ENCODE data around the gene TAF1. TPM values are rescaled to one million over a fixed set of nuclear protein-coding genes. Genes with fewer than 3 reads are reported as not detected.

TAF1 gene
- total RNA-seq, 4 donors from 2014 or later, result 13.2 to 21.7 (median 19.1) TPM

DNA sequence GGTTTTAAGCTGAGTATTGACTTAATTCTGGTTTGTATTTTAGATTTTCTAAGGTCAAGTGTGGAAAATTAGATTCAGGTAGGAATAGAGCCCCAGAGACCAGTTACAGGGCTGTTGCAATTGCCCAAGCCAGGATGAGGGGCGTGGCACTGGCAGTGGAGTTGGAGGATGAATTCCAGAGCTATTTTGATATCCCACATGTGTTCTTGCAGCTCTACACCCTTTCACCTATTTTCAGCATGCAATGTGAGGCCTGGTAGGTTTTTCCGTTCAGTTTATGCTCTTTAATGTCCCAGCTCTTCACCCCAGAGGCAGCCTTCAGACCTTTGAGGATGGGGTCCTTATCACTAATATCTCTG is 148.9 kb downstream of the TAF1 start:
- peak; percentile 93 to 100 for ATAC-seq
- intact Hi-C loops (cut with DNase I; ENCODE audit: low total_unique reads), result loop anchor here (1.0 kb wide), 1 partner anchor 17 kb away; no protein-coding TSS in a partner anchor

More for the DNA sequence above, 148.9 kb downstream of the TAF1 start:
- no peaks in the 10 kb centered on the region for H3K36me3 ChIP-seq
- TF ChIP-seq CTCF (IDR thresholded peaks at IDR 0.05 in 4 of 5, conservative IDR thresholded peaks at IDR 0.05 in 1 of 5) (no peak), POLR2A (IDR thresholded peaks at IDR 0.05) (no peak)
- in situ Hi-C loops (cut with MboI; ENCODE audit: low sequenced_read_pairs in 4 of 4), result no loop called here
- no peaks in the 10 kb centered on the region for H3K27me3 ChIP-seq
- H3K4me3 ChIP-seq, result no peak overlapping the region
- H3K27ac ChIP-seq, result peak overlapping the region; percentile 74 to 89 (median 86)
- peaks cover 4 to 10% of the 10 kb centered on the region in 2 donors for H3K4me1 ChIP-seq
- peaks cover 0 to 3% (median 0%) of the 10 kb centered on the region in 3 donors for H3K9me3 ChIP-seq
- peak; percentile 43 to 78 for DNase-seq

Other genes with a start within 250 kb of the TAF1 start
- 10 to 100 TPM; 11.8 to 25.5 (median 17.4) TPM for gene MED12, start 247.8 kb upstream of the TAF1 start, total RNA-seq
- under 1 TPM in 3 of 4 donors, not detected in 1; 0.31 to 0.39 (median 0.31) TPM for gene NLGN3, start 221.5 kb upstream of the TAF1 start, total RNA-seq
- under 1 TPM in 2 of 4 donors, not detected in 2; 0.24 to 0.80 TPM for gene GJB1, start 143.1 kb upstream of the TAF1 start, total RNA-seq
- 10 to 100 TPM in 1 of 4 donors, 1 to 10 TPM in 3; 7.1 to 10.2 (median 8.9) TPM for gene ZMYM3, start 112.2 kb upstream of the TAF1 start, total RNA-seq
- gene NONO, start 82.7 kb upstream of the TAF1 start, total RNA-seq, result 100 to 1,000 TPM in 1 of 4 donors, 10 to 100 TPM in 3; 90.5 to 101 (median 92.9) TPM
- gene ITGB1BP2, start 64.6 kb upstream of the TAF1 start, total RNA-seq, result 10 to 100 TPM in 1 of 4 donors, 1 to 10 TPM in 3; 2.4 to 17.1 (median 5.4) TPM
- gene OGT, start 166.7 kb downstream of the TAF1 start, total RNA-seq, result 100 to 1,000 TPM in 1 of 4 donors, 10 to 100 TPM in 3; 34.5 to 146 (median 62.1) TPM
- gene GCNA, start 212.1 kb downstream of the TAF1 start, total RNA-seq, result 1 to 10 TPM in 3 of 4 donors, under 1 TPM in 1; 0.95 to 5.4 (median 1.4) TPM